Mammary epithelial cell (primary cell): ENCODE measurements around the gene RPS6KA2.

Experiments
- CTCF ChIP-seq, 2 donors: IDR thresholded peaks in 1 of 2; conservative IDR thresholded peaks in 1 of 2; 2 replicates each; pipeline ENCODE4 v1.5.1; 2011 to 2012; ENCODE audit warnings: inconsistent platforms in 2 of 2, low read length in 2 of 2, mild to moderate bottlenecking in 2 of 2, control low read depth in 1 of 2, low read depth in 1 of 2; ENCODE audit not compliant: insufficient read depth in 1 of 2; ENCODE audit errors: extremely low read depth in 1 of 2
- EZH2 ChIP-seq: IDR thresholded peaks from 2 replicates; pipeline ENCODE4 v1.6.1; 2012; ENCODE audit warnings: low read length, inconsistent platforms, borderline replicate concordance

GRCh38 chr6:166476634-166477215 is 150.3 kb downstream of the RPS6KA2 start:
- TF ChIP-seq CTCF (conservative IDR thresholded peaks at IDR 0.05 in 1 of 2, IDR thresholded peaks at IDR 0.05 in 1 of 2; ENCODE audit: extremely low read depth in 1 of 2, insufficient read depth in 1 of 2, low read depth in 1 of 2, low read length in 2 of 2) (no peak), EZH2 (no peak)
